Liver (tissue), 9 donors: ENCODE measurements around the gene FOCAD. TPM values are rescaled to one million over a fixed set of nuclear protein-coding genes. Genes with fewer than 3 reads are reported as not detected.

Experiments
- DNase-seq: peaks from one replicate; pipeline ENCODE4 v3.0.0-alpha.2; 2017; ENCODE audit warnings: low spot score
- H3K27ac ChIP-seq, 2 donors: one replicate each; pipeline ENCODE4 v1.7.0; 2013; ENCODE audit warnings: inconsistent platforms in 2 of 2, low read length in 2 of 2, control low read depth in 1 of 2, low read depth in 1 of 2, mild to moderate bottlenecking in 1 of 2
- H3K27me3 ChIP-seq, 4 donors: one replicate each; pipeline versions ENCODE4 v1.6.1 to v1.7.0; 2013; ENCODE audit warnings: low read length in 3 of 4, inconsistent platforms in 1 of 4, mild to moderate bottlenecking in 1 of 4, moderate library complexity in 1 of 4; ENCODE audit not compliant: control insufficient read depth in 4 of 4, insufficient read depth in 4 of 4
- H3K36me3 ChIP-seq, 4 donors: one replicate each; pipeline versions ENCODE4 v1.6.1 to v1.7.0; 2013; ENCODE audit warnings: low read length in 3 of 4, mild to moderate bottlenecking in 3 of 4, low read depth in 1 of 4, moderate library complexity in 1 of 4; ENCODE audit not compliant: control insufficient read depth in 4 of 4, insufficient read depth in 3 of 4
- H3K4me1 ChIP-seq, 4 donors: one replicate each; pipeline versions ENCODE4 v1.6.1 to v1.7.0; 2013; ENCODE audit warnings: low read length in 3 of 4, mild to moderate bottlenecking in 3 of 4, moderate library complexity in 1 of 4; ENCODE audit not compliant: control insufficient read depth in 4 of 4, insufficient read depth in 4 of 4
- H3K4me3 ChIP-seq, 3 donors: one replicate each; pipeline versions ENCODE4 v1.6.1 to v1.7.0; 2013; ENCODE audit warnings: low read length in 3 of 3, control low read depth in 1 of 3, low read depth in 1 of 3, mild to moderate bottlenecking in 1 of 3
- H3K9ac ChIP-seq, 2 donors: one replicate each; pipeline ENCODE4 v1.7.0; 2013; ENCODE audit warnings: low read length in 2 of 2, mild to moderate bottlenecking in 2 of 2, moderate library complexity in 2 of 2, control low read depth in 1 of 2, low read depth in 1 of 2
- H3K9me3 ChIP-seq, 4 donors: one replicate each; pipeline versions ENCODE4 v1.6.1 to v1.7.0; 2013; ENCODE audit warnings: low read length in 3 of 4; ENCODE audit not compliant: control insufficient read depth in 4 of 4
- CTCF ChIP-seq: fragments of 150-350 bp; IDR thresholded peaks from 2 replicates; pipeline ENCODE4 v1.5.1; 2017; ENCODE audit warnings: improper control_type of control experiment, low read depth, low read length; ENCODE audit not compliant: missing input control
- EGR1 ChIP-seq, 2 donors: IDR thresholded peaks; 2 replicates each; pipeline ENCODE4 v1.6.1; 2016 to 2018; ENCODE audit warnings: antibody characterized with exemption in 2 of 2, low read depth in 2 of 2
- FOXA2 ChIP-seq: IDR thresholded peaks from 2 replicates; pipeline ENCODE4 v1.6.1; 2016; ENCODE audit warnings: antibody characterized with exemption
- HNF4A ChIP-seq, 2 donors: conservative IDR thresholded peaks; 2 replicates each; pipeline ENCODE4 v1.6.1; 2016; ENCODE audit warnings: antibody characterized with exemption in 2 of 2, mild to moderate bottlenecking in 2 of 2
- HNF4G ChIP-seq: IDR thresholded peaks from 2 replicates; pipeline ENCODE4 v1.6.1; 2016; ENCODE audit warnings: antibody characterized with exemption
- MAX ChIP-seq: IDR thresholded peaks from 2 replicates; pipeline ENCODE4 v1.6.1; 2016; ENCODE audit warnings: antibody characterized with exemption
- NR2F2 ChIP-seq: IDR thresholded peaks from 2 replicates; pipeline ENCODE4 v1.6.1; 2016; ENCODE audit warnings: antibody characterized with exemption
- RAD21 ChIP-seq, 2 donors: IDR thresholded peaks; 2 replicates each; pipeline ENCODE4 v1.6.1; 2016; ENCODE audit warnings: antibody characterized with exemption in 2 of 2, mild to moderate bottlenecking in 2 of 2
- RXRA ChIP-seq, 2 donors: IDR thresholded peaks; 2 replicates each; pipeline ENCODE4 v1.6.1; 2017 to 2018; ENCODE audit warnings: antibody characterized with exemption in 2 of 2, mild to moderate bottlenecking in 1 of 2
- SP1 ChIP-seq: IDR thresholded peaks from 2 replicates; pipeline ENCODE4 v1.6.1; 2018; ENCODE audit warnings: antibody characterized with exemption, mild to moderate bottlenecking
- TAF1 ChIP-seq: conservative IDR thresholded peaks from 2 replicates; pipeline ENCODE4 v1.6.1; 2016; ENCODE audit warnings: antibody characterized with exemption, mild to moderate bottlenecking
- YY1 ChIP-seq: IDR thresholded peaks from 2 replicates; pipeline ENCODE4 v1.6.1; 2016; ENCODE audit warnings: antibody characterized with exemption, mild to moderate bottlenecking
- ZBTB33 ChIP-seq: IDR thresholded peaks from 2 replicates; pipeline ENCODE4 v1.6.1; 2016; ENCODE audit warnings: antibody characterized with exemption
- WGBS: extraction: QIAGEN DNeasy Blood & Tissue Kit; methylation state at CpG from one replicate; pipeline ENCODE4 v1.1.7; 2013; 5-methylcytosine and 5-hydroxymethylcytosine counted together
- polyA plus RNA-seq, 2 donors: library from polyadenylated mRNA; stranded (reverse) in 1 of 2; unstranded in 1 of 2; fragments of 200-250 nt in 1 of 2; fragments of >200 nt in 1 of 2; fragmentation: Nextera tagmentation in 1 of 2; extraction: Ambion mirVana in 1 of 2; gene quantifications; one replicate each; pipeline versions ENCODE4 v1.2.1 to v1.2.3, GENCODE V29; 2013 to 2015
- total RNA-seq, 2 donors: library from RNA; depleted of rRNA; stranded (reverse); fragments of >200 nt; gene quantifications; one replicate each; pipeline ENCODE4 v1.2.3, GENCODE V29; 2014
- donor health status: healthy.
- donor health status: healthy.
- donor health status: healthy.
- donor health status: healthy.
- donor health status: healthy.

Gene FOCAD
- total and polyA plus RNA-seq, 4 donors, result 3.2 to 21.0 (median 10.3) TPM

- TF ChIP-seq ZBTB33 (no peak), RAD21 (IDR thresholded peaks at IDR 0.05) (no peak), EGR1 (IDR thresholded peaks at IDR 0.05; ENCODE audit: low read depth in 2 of 2) (no peak)
These were observed 107.6 kb downstream of the FOCAD start (continued) for GRCh38 chr9:20791682-20792081.

- Histone ChIP-seq H3K4me1 (no peaks in the 10 kb centered on the region), H3K4me3 (no peak overlapping the region), H3K9ac (no peak overlapping the region), H3K9me3 (no peaks in the 10 kb centered on the region), H3K27me3 (no peaks in the 10 kb centered on the region), H3K36me3 (no peaks in the 10 kb centered on the region), H3K27ac (no peak overlapping the region)
- no peak for DNase-seq
- no peak for TF ChIP-seq CTCF
- TF ChIP-seq TAF1, result no peak
- TF ChIP-seq RXRA (IDR thresholded peaks at IDR 0.05), result no peak
- TF ChIP-seq NR2F2, result no peak
- TF ChIP-seq HNF4G, result no peak
- no peak for TF ChIP-seq MAX
- 88% methylated on average over 11 of the region's 11 CpGs for WGBS
These were observed 120.6 kb downstream of the FOCAD start for GRCh38 chr9:20804489-20805250.

GRCh38 chr9:20805766-20806165, 121.7 kb downstream of the FOCAD start:
- H3K9me3 ChIP-seq, result no peaks in the 10 kb centered on the region
- H3K4me3 ChIP-seq, result no peak overlapping the region
- no peaks in the 10 kb centered on the region for H3K4me1 ChIP-seq
- H3K9ac ChIP-seq, result no peak overlapping the region
- TF ChIP-seq ZBTB33, result no peak
- no peak for TF ChIP-seq SP1
- no peak for TF ChIP-seq NR2F2
- no peak for TF ChIP-seq FOXA2
- TF ChIP-seq YY1, result no peak
- no peak for TF ChIP-seq HNF4G
- no peak for TF ChIP-seq CTCF
- no peak for TF ChIP-seq MAX
- no peak for TF ChIP-seq HNF4A (conservative IDR thresholded peaks at IDR 0.05)
- no peaks in the 10 kb centered on the region for H3K36me3 ChIP-seq
- H3K27me3 ChIP-seq, result no peaks in the 10 kb centered on the region
- DNase-seq, result no peak
- WGBS, result 97% methylated on average over 2 of the region's 2 CpGs
- H3K27ac ChIP-seq, result no peak overlapping the region
